ENCODE results near the gene VAV2.

- TF ChIP-seq, protein P1, sequence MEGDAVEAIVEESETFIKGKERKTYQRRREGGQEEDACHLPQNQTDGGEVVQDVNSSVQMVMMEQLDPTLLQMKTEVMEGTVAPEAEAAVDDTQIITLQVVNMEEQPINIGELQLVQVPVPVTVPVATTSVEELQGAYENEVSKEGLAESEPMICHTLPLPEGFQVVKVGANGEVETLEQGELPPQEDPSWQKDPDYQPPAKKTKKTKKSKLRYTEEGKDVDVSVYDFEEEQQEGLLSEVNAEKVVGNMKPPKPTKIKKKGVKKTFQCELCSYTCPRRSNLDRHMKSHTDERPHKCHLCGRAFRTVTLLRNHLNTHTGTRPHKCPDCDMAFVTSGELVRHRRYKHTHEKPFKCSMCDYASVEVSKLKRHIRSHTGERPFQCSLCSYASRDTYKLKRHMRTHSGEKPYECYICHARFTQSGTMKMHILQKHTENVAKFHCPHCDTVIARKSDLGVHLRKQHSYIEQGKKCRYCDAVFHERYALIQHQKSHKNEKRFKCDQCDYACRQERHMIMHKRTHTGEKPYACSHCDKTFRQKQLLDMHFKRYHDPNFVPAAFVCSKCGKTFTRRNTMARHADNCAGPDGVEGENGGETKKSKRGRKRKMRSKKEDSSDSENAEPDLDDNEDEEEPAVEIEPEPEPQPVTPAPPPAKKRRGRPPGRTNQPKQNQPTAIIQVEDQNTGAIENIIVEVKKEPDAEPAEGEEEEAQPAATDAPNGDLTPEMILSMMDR (conservative IDR thresholded peaks at IDR 0.05; ENCODE audit: low read length) = no peak
- TF ChIP-seq EZH2phosphoT487 (IDR thresholded peaks at IDR 0.05; ENCODE audit: borderline replicate concordance, low read depth, low read length) = no peak
Observed at GRCh38 chr9:133843250-133843649, 148.9 kb downstream of the VAV2 start.
